Measurements from ENCODE around the gene SAP30BP.

Gene SAP30BP

DNA sequence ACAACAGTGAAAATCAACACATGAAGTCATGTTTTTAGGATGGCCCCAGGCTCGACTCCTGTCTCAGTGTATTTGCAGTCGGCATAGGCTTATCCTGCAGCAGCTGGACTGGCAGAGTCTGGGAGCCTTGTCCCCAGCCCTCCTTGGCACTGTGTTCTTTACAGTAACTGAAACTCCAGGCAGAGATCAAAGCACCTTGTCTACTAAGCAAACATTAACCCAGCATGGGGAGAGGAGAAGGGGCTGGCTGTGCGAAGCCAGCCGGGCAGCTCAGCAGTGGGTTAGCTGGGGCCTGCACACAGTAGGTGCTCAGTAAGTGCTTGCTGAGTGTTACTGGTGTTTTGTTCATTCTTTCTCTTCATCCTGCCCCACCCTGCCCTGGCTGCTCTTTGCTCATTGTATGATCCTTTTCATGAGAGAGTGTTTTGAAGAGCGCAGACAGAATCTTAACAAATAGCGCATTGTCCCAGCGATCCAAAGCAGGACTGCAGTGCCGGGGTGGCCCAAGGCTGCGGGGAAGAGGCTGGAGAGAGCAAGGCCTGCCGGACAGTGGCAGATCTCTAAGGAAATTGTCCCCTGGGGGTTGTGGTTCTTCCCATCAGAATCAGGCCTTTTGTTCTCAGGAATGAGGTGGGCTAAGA is 30.6 kb downstream of the SAP30BP start:
- no peak overlapping the region for H3K4me3 ChIP-seq (replicated peaks in 1 of 2; ENCODE audit: low read depth in 2 of 2, low read length in 2 of 2)
- TF ChIP-seq CTCF (IDR thresholded peaks at IDR 0.05; ENCODE audit: low read depth, low read length), result no peak

GRCh38 chr17:75698659-75699058 is 31.5 kb downstream of the SAP30BP start:
- no peak for TF ChIP-seq CTCF (IDR thresholded peaks at IDR 0.05; ENCODE audit: low read depth, low read length)
- DNase-seq (ENCODE audit: low read depth in 2 of 2), result no peak
- H3K4me3 ChIP-seq (replicated peaks in 1 of 2; ENCODE audit: low read depth in 2 of 2, low read length in 2 of 2), result no peak overlapping the region

More for the DNA sequence above, 30.6 kb downstream of the SAP30BP start:
- DNase-seq (ENCODE audit: low read depth in 2 of 2), result no peak

DNA sequence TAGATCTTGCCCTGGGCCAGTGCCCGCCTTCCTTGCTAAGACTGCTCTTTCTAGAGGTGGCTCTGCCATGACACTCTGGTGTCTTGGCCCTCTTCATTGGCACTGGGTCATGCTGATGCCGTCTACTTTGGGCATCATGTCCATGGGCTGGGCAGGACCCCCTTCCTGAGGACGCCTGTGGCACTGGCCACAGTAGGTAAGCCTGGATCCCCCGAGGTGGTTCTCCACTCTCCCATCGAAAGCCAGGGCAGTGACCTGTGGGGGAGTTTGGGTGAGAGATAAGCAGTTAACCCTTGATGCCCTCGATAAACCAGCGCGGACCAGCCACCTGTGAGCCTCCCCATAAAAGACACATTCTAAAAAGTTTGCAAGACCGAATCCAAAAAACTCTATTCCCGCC is 34.1 kb downstream of the SAP30BP start:
- no peak overlapping the region for H3K4me3 ChIP-seq (replicated peaks in 1 of 2; ENCODE audit: low read depth in 2 of 2, low read length in 2 of 2)
- TF ChIP-seq CTCF (IDR thresholded peaks at IDR 0.05; ENCODE audit: low read depth, low read length), result no peak
- DNase-seq (ENCODE audit: low read depth in 2 of 2), result no peak

DNA sequence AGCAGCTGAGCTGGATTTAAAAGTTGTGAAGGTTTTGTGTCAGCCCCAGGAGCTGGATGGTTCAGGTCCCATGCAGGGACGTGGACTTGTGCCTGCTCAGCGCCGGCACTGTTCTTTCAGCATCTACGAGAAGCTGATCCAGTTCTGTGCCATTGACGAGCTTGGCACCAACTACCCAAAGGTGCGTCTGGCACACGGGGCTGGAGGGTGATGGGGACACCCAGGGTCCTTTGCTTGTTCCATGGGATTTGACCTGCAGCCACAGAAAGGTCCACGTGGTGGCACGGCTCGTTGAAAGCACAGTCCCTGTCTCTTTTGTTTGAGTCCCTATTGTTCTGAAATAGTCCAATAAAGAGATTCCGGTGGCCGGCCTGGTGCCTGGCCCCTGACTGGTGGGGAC is 36.1 kb downstream of the SAP30BP start:
- H3K4me3 ChIP-seq (replicated peaks in 1 of 2; ENCODE audit: low read depth in 2 of 2, low read length in 2 of 2), result no peak overlapping the region
- no peak for DNase-seq (ENCODE audit: low read depth in 2 of 2)

GRCh38 chr17:75703591-75703990 is 36.5 kb downstream of the SAP30BP start:
- no peak overlapping the region for H3K4me3 ChIP-seq (replicated peaks in 1 of 2; ENCODE audit: low read depth in 2 of 2, low read length in 2 of 2)
- no peak for TF ChIP-seq CTCF (IDR thresholded peaks at IDR 0.05; ENCODE audit: low read depth, low read length)
- peak in 1 of 2 donors; percentile 29 for DNase-seq (ENCODE audit: low read depth in 2 of 2)

More for the DNA sequence above, 36.1 kb downstream of the SAP30BP start:
- no peak for TF ChIP-seq CTCF (IDR thresholded peaks at IDR 0.05; ENCODE audit: low read depth, low read length)

DNA sequence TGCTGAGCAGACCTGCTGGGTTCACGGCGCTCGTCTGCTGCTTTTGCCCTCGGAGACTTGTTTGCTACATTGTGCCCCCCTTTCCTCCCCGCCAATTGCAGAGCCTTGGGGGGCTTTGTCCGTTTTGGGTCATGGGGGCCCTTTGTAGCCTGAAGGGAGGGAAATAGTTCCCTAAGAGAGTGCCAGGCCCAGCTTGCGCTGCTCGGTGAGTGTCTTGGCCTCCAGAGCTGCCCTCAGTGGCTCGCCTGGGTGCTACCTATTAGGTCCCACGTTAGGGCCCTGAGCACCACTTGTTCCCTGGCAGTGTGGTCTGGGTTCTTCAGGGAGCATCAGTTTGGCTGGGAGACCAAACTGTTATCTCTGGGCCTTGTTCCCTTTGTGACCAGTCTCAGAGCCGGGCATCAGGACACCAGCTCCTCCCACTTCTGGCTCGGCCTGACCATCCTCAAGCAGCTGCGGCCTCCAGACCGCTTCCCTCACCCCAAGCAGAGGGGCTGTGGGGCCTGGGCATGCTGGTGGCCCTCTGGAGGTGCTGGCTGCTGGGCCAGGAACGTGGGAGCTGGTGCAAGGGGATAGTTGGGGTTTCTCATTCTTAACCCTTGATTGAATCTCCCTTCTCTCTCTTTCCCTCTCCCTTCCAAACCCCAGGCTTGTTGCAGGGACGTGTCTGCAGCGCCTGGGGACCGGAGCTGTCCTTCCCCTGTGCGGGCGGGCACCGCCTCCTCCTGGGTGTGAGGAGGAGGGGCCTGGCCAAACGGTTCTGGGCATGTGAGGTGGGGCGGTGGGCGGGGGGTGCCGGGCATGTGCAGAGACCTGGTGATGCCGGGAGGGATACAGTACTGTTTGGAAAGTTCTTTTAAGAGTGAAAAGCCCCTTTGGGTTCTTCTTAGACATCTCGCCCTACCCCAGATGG is 38.1 kb downstream of the SAP30BP start:
- H3K4me3 ChIP-seq (replicated peaks in 1 of 2; ENCODE audit: low read depth in 2 of 2, low read length in 2 of 2), result no peak overlapping the region
- no peak for TF ChIP-seq CTCF (IDR thresholded peaks at IDR 0.05; ENCODE audit: low read depth, low read length)
- DNase-seq (ENCODE audit: low read depth in 2 of 2), result no peak
